HepG2 (cell line): ENCODE measurements around the gene YIPF4. TPM values are rescaled to one million over a fixed set of nuclear protein-coding genes. Genes with fewer than 3 reads are reported as not detected.
"Not testable (repeated sequence)": the region's sequence is repeated elsewhere in the genome, so short reads cannot be mapped to it uniquely, and the experiment has no call there.

ENCODE experiments used
- ATAC-seq: fragments of 200-7000 bp; cut with Tn5 transposase; 3 replicates; pipeline ENCODE4 v1.9.1; 2020; ENCODE audit warnings: mild to moderate bottlenecking, moderate library complexity
- BruUV-seq: library from RNA; stranded (reverse); fragments of 400-500 nt; replicated peaks from 2 replicates; lab custom pipeline; 2021; lab: Mats Ljungman, UMichigan
- CTCF ChIA-PET: fragments of 300-600 bp; formaldehyde crosslinking; extraction: SDS; loops from one replicate; lab custom pipeline; 2021; ENCODE audit warnings: low total read pairs, inconsistent platforms, low intra/inter-chr PET ratio; lab: Yijun Ruan, JAX
- POLR2A ChIA-PET: fragments of 350-600 bp; sonication (Branson Sonifier 250); formaldehyde crosslinking; loops from one replicate; lab custom pipeline; 2020; ENCODE audit warnings: antibody characterized with exemption, inconsistent platforms; lab: Yijun Ruan, JAX
- DNase-seq: peaks from one replicate; pipeline ENCODE4 v3.0.0-alpha.2; 2015; ENCODE audit warnings: low spot score
- FAIRE-seq: peaks from 3 replicates; lab custom pipeline; 2011; peaks lifted over from hg19 to GRCh38; lab: Jason Lieb, UNC
- H2AFZ ChIP-seq: one replicate; pipeline ENCODE4 v1.6.1; 2011; ENCODE audit warnings: low read length, inconsistent platforms
- H3K27ac ChIP-seq: fragments of 300-600 bp; 3 replicates; pipeline ENCODE4 v1.8.0; 2011; ENCODE audit warnings: mixed run types, mild to moderate bottlenecking, mixed read lengths, low read length, inconsistent platforms; ENCODE audit not compliant: insufficient read depth; ENCODE audit errors: extremely low read length
- H3K27me3 ChIP-seq, 2 experiments: fragments of 200-600 bp in 1 of 2; 2 replicates in 1 of 2; 3 replicates in 1 of 2; pipeline versions ENCODE4 v1.6.0 to v1.8.0; 2011; ENCODE audit warnings: low read length in 2 of 2, mild to moderate bottlenecking in 2 of 2, moderate library complexity in 2 of 2, inconsistent platforms in 1 of 2; ENCODE audit not compliant: insufficient read depth in 2 of 2, control insufficient read depth in 1 of 2
- H3K36me3 ChIP-seq, 2 experiments: fragments of 200-600 bp in 1 of 2; replicated peaks in 1 of 2; 2 replicates in 1 of 2; 3 replicates in 1 of 2; pipeline versions ENCODE4 v1.5.1 to v1.8.0; 2011; ENCODE audit warnings: low read length in 2 of 2, inconsistent platforms in 1 of 2; ENCODE audit not compliant: insufficient read depth in 2 of 2, control insufficient read depth in 1 of 2
- H3K4me1 ChIP-seq: 2 replicates; pipeline ENCODE4 v1.5.1; 2012; ENCODE audit warnings: low read length, inconsistent platforms; ENCODE audit not compliant: insufficient read depth
- H3K4me2 ChIP-seq: 2 replicates; pipeline ENCODE4 v1.6.0; 2011; ENCODE audit warnings: low read depth, low read length, inconsistent platforms
- H3K4me3 ChIP-seq, 3 experiments: fragments of 200-600 bp in 1 of 3; sonication (generic), shearing (Covaris generic) in 1 of 3; replicated peaks in 1 of 3; 2 replicates each; pipeline ENCODE4 v1.5.1; 2011 to 2016; ENCODE audit warnings: low read length in 3 of 3, inconsistent platforms in 2 of 3, low read depth in 2 of 3, mild to moderate bottlenecking in 2 of 3, control low read depth in 1 of 3, mixed read lengths in 1 of 3; ENCODE audit not compliant: insufficient read depth in 1 of 3
- H3K79me2 ChIP-seq: one replicate; pipeline ENCODE4 v1.6.1; 2011; ENCODE audit warnings: low read length, inconsistent platforms; ENCODE audit not compliant: insufficient read depth
- H3K9ac ChIP-seq: 2 replicates; pipeline ENCODE4 v1.6.0; 2011; ENCODE audit warnings: mild to moderate bottlenecking, low read depth, low read length, inconsistent platforms; ENCODE audit not compliant: insufficient read depth
- H3K9me3 ChIP-seq: 2 replicates; pipeline ENCODE4 v1.5.1; 2012; ENCODE audit warnings: mild to moderate bottlenecking, low read length
- H4K20me1 ChIP-seq: 2 replicates; pipeline ENCODE4 v1.6.0; 2011; ENCODE audit warnings: inconsistent platforms, mild to moderate bottlenecking, low read length, moderate library complexity; ENCODE audit not compliant: insufficient read depth
- TGIF2 ChIP-seq: IDR thresholded peaks from 2 replicates; pipeline ENCODE4 v1.6.1; 2016; ENCODE audit warnings: control low read depth, missing compliant biosample characterization
- WGBS: methylation state at CpG from one replicate; pipeline ENCODE4 v1.1.6; 2017; ENCODE audit warnings: low lambda C conversion rate; 5-methylcytosine and 5-hydroxymethylcytosine counted together
- in situ Hi-C: cut with HindIII; loops from 2 replicates; pipeline ENCODE4 v1.10.0; 2017; ENCODE audit warnings: low pct_unique_long_range_greater_than_20kb; ENCODE audit not compliant: extremely low pct_ligation_motif_present
- intact Hi-C: fragments of 100-400 bp; cut with micrococcal nuclease; formaldehyde crosslinking; loops from one replicate; pipeline ENCODE4 v1.10.0; 2022; ENCODE audit not compliant: unreplicated experiment
- polyA plus RNA-seq, 8 experiments: library from polyadenylated mRNA; depleted of rRNA in 3 of 8; stranded (reverse) in 7 of 8; unstranded in 1 of 8; fragments of >200 nt; fragmentation: Illumina TruSeq in 4 of 8; extraction: Trizol in 4 of 8; gene quantifications; 2 replicates each; pipeline versions ENCODE4 v1.2.1 to v1.2.3, GENCODE V29; 2011 to 2016; ENCODE audit warnings: low read depth in 4 of 8, missing spikeins in 1 of 8, mixed read lengths in 1 of 8; ENCODE audit not compliant: insufficient read depth in 1 of 8
- total RNA-seq, 5 experiments: library from RNA; depleted of rRNA; stranded (reverse); fragments of >200 nt; fragmentation: Illumina TruSeq; extraction: Trizol; gene quantifications; 2 replicates each; pipeline ENCODE4 v1.2.3, GENCODE V29; 2016; ENCODE audit warnings: low read depth in 1 of 5

Gene YIPF4
- total and polyA plus RNA-seq, 2 of the 13 experiments (the other 11 are each of a cell fraction or from before 2014, with no cell fraction given): 19.0 to 43.9 TPM

DNA sequence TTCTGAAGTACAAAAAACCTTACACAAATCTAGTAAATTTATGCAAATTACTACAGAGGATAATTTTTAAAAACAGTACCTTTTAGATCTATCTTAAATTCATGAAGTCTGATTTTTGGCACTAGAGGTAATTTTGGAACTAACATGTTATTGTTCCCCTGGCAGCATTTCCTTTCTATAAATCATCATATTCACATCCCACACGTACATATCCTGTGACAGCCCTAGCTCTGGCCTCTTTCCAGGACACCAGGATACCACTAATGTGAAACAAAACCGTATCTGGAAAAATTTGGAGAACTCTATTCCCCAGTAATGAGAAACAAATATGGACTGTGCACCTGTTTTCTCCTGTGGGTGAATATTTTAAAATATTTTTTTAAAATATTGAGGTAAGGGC is 65.1 kb downstream of the YIPF4 start:
- H3K9ac ChIP-seq: no peak overlapping the region
- H3K4me2 ChIP-seq: no peak overlapping the region
- H4K20me1 ChIP-seq: no peaks in the 10 kb centered on the region
- no peak for ATAC-seq
- no peak overlapping the region for H3K4me3 ChIP-seq
- no peaks in the 10 kb centered on the region for H3K36me3 ChIP-seq
- TF ChIP-seq TGIF2 (CRISPR knock-in tag): no peak
- TF ChIP-seq, all 625 proteins: peak for 0
- ChIA-PET CTCF (no interaction called here), POLR2A (interaction anchor here (0.7 kb wide), 1 partner anchor 285 kb away, joined by 4 read pairs; the partner anchor contains the start of gene TTC27)
- FAIRE-seq (no peak), DNase-seq (no peak)
- WGBS: 92% methylated on average over 2 of the region's 2 CpGs
- no peaks in the 10 kb centered on the region for H3K79me2 ChIP-seq
- intact Hi-C loops (no loop called here), in situ Hi-C loops (no loop called here)
- no peaks in the 10 kb centered on the region for H3K9me3 ChIP-seq
- H3K27ac ChIP-seq: no peak overlapping the region
- no peak overlapping the region for H2AFZ ChIP-seq
- H3K4me1 ChIP-seq: no peaks in the 10 kb centered on the region
- H3K27me3 ChIP-seq: no peaks in the 10 kb centered on the region
- BruUV-seq: no TSS peak

DNA sequence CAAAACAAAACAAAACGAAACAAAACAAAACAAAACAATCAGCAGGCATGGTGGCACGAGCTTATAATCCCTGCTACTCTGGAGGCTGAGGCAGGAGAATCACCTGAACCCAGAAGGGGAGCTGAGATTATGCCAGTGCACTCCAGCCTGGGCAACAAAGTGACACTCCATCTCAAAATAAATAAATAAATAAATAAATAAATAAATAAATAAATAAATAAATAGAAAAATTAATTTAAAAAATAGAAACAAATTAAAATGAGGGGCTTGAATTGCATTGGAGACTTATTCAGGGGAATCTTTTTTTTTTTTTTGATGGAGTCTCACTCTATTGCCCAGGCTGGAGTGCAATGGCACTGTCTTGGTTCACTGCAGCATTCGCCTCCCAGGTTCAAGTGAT is 73.1 kb downstream of the YIPF4 start:
- H3K27me3 ChIP-seq, H3K27ac ChIP-seq, POLR2A ChIA-PET, CTCF ChIA-PET, H2AFZ ChIP-seq, H3K36me3 ChIP-seq, in situ Hi-C loops, H3K79me2 ChIP-seq, H3K4me1 ChIP-seq, ATAC-seq, H3K4me2 ChIP-seq, H4K20me1 ChIP-seq, H3K9ac ChIP-seq, H3K4me3 ChIP-seq, H3K9me3 ChIP-seq, FAIRE-seq, intact Hi-C loops, DNase-seq, BruUV-seq: not testable (repeated sequence)
- over 99% methylated on average over 3 of the region's 3 CpGs for WGBS
